IPS DF 6.9 (cell line): ENCODE data around the gene QRICH2.

Experiments
- DNase-seq: peaks from one replicate; pipeline ENCODE4 v3.0.0-alpha.2; 2013; ENCODE audit warnings: low read depth, low spot score
- H3K27ac ChIP-seq: one replicate; pipeline ENCODE4 v1.5.1; 2013; ENCODE audit warnings: low read length, control low read depth
- H3K27me3 ChIP-seq: 2 replicates; pipeline ENCODE4 v1.6.1; 2013; ENCODE audit warnings: mild to moderate bottlenecking, low read length; ENCODE audit not compliant: control insufficient read depth, insufficient read depth
- H3K36me3 ChIP-seq: 2 replicates; pipeline ENCODE4 v1.6.1; 2013; ENCODE audit warnings: low read length; ENCODE audit not compliant: control insufficient read depth, insufficient read depth
- H3K4me1 ChIP-seq: 2 replicates; pipeline ENCODE4 v1.6.1; 2013; ENCODE audit warnings: low read length; ENCODE audit not compliant: control insufficient read depth, insufficient read depth
- H3K4me3 ChIP-seq: 2 replicates; pipeline ENCODE4 v1.5.1; 2013; ENCODE audit warnings: mild to moderate bottlenecking, low read length
- H3K9me3 ChIP-seq: 2 replicates; pipeline ENCODE4 v1.6.1; 2013; ENCODE audit warnings: low read length, inconsistent platforms; ENCODE audit not compliant: control insufficient read depth, insufficient read depth
- WGBS: extraction: QIAGEN DNeasy Blood & Tissue Kit; methylation state at CpG from one replicate; pipeline ENCODE4 v1.1.7; 2013; ENCODE audit warnings: mixed read lengths, missing lambda C conversion rate; ENCODE audit not compliant: insufficient read length, insufficient coverage; 5-methylcytosine and 5-hydroxymethylcytosine counted together

QRICH2 gene

DNA sequence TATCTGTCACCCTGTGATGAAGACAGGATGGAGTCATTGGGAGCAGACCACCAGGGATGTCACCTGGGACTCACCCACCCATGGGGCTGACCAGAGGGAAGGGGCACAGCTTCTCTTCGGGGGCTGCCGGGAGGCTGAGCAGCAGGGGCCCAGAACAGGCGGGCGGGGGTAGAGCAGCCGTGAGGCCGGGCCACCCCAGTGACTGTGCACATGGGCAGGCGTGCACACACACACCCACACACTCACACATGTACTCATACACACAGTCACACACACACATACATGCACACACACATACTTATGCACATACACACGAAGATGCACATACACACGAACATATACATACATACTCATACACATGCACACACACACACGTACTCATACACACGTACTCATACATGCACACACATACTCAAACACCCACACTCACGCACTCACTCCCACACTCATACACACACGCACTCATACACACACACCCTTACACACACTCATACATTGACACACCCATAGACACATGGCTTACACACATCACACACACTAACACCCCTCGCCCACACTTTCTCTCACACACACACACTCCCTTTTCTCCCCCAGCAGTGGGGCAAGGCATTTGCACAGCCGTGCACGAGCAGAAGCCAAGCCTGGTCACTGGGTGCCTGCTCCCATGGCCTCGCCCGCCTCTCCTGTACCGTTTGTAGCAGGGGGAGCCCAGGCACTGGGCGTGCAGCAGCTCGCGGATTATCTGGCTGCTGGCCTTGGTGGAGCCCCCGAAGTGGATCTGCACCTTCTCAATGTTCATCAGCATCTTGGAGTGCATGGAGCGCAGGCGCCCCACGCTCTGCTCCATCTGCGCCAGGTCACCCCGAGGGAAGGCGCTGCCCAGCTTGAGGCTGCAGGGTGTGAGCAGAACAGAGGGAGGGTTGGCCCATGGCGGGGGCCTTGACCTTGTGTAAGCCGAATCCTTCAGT is 30.5 kb downstream of the QRICH2 start:
- 100% methylated on average over 6 of the region's 31 CpGs for WGBS
- Histone ChIP-seq H3K27ac (no peak overlapping the region), H3K4me3 (no peak overlapping the region), H3K36me3 (no peaks in the 10 kb centered on the region; the same call in 1 of the 2 replicates), H3K4me1 (no peaks in the 10 kb centered on the region; the same call in 1 of the 2 replicates), H3K9me3 (no peaks in the 10 kb centered on the region), H3K27me3 (no peaks in the 10 kb centered on the region)
- no peak for DNase-seq

DNA sequence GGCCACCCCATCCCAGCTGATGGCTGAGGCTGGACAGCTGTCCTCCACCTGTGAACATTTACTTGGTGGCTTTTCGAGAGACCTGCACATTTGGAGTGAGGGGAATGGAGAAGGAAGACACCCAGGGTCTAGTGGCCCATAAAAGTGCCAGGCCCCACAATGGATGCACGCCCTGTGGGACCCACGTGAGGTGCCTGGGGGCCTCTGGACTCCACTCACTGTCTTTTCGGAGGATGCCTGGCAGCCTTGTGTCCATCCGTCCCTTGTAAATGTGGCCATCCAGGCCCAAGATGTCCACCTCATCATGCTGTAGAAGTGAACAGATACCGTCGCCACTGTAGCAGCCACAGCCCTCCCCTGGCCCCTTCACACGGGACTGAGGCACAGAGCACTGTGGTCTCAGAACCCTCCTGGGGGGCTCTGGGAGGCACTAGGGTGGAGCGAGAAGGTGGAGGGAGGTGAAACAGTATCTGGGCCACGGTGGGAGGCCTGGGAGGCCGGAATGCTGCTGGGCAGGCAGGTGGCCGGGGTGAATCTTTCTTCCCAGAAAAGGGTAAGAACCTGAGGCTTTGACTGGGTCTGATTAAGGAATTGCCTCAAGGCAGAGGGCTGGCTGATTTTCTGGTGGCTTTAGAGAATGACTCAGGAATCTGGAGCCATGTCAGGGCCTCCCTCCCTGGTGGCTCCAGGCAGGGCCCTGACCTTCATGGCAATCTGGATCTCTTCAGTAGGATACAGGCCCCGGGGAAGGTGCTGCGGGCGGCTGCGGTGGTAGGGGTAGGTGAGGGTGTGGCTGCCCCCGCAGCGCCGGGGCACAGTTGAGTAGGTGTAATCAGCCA is 31.4 kb downstream of the QRICH2 start:
- no peaks in the 10 kb centered on the region; the same call in 1 of the 2 replicates for H3K36me3 ChIP-seq
- H3K27me3 ChIP-seq = no peaks in the 10 kb centered on the region
- peaks cover 4% of the 10 kb centered on the region for H3K4me1 ChIP-seq
- WGBS = no CpG with 5 or more reads among the region's 19 CpGs
- no peaks in the 10 kb centered on the region for H3K9me3 ChIP-seq
- H3K27ac ChIP-seq = no peak overlapping the region
- DNase-seq = no peak
- H3K4me3 ChIP-seq = no peak overlapping the region

DNA sequence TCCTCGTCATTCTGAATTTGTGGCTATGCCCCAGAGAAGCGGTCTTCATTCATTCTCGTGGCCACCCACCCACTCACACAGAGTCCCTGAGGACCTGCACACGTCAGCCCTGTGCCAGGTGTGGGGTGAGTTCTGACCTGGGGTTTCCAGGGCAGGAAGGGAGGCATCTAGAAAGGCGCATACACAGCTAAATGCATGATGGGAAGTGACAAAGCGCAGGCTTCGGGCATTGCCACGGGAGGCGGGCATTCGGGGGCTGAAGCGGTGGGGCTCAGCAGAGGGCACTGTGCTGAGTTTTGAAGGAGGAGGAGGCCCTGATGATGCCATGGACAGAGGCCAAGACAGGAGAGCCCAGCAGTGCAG is 32.0 kb downstream of the QRICH2 start:
- no peak overlapping the region for H3K4me3 ChIP-seq
- no peak overlapping the region for H3K27ac ChIP-seq
- H3K36me3 ChIP-seq = no peaks in the 10 kb centered on the region; the same call in 1 of the 2 replicates
- H3K4me1 ChIP-seq = peaks cover 6% of the 10 kb centered on the region
- no peak for DNase-seq
- WGBS = no CpG with 5 or more reads among the region's 11 CpGs
- no peaks in the 10 kb centered on the region for H3K27me3 ChIP-seq
- no peaks in the 10 kb centered on the region for H3K9me3 ChIP-seq

DNA sequence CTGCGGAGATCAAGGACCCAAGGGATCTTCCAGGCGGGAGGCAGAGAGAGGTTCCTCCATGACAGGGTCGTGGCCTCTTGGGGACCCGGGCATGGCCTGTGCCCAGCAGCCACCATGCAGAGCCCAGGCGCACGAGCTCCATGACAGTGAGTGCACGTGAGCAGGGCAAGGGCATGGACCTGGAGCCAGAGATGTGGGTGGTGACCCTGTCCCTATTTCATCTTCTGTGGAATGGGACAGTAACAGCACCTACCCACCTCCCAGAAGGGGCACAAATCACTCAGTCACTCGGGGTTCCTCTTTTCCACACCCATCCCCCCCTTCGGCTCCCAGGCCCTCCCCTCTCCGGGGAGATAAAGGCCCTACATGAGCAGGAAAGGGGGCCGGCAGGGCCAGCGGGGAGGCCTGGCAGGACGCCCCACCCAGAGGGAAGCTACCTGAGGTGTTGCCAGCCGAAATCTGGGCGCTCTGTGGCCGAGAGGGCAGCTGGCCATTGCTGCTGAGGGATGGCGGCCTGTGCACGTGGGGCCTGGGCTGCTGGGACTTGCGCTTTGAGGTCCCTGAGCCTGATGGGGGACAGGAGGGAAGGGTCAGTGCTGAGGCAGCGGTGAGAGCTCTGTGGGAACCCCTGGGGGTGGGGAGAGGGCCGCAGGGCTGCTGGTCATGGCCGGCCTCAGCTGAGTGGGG is 32.6 kb downstream of the QRICH2 start:
- no peak overlapping the region for H3K4me3 ChIP-seq
- DNase-seq = no peak
- H3K27me3 ChIP-seq = no peaks in the 10 kb centered on the region
- no peaks in the 10 kb centered on the region; the same call in 1 of the 2 replicates for H3K36me3 ChIP-seq
- no peaks in the 10 kb centered on the region for H3K9me3 ChIP-seq
- peaks cover 8% of the 10 kb centered on the region for H3K4me1 ChIP-seq
- no peak overlapping the region for H3K27ac ChIP-seq
- no CpG with 5 or more reads among the region's 22 CpGs for WGBS

DNA sequence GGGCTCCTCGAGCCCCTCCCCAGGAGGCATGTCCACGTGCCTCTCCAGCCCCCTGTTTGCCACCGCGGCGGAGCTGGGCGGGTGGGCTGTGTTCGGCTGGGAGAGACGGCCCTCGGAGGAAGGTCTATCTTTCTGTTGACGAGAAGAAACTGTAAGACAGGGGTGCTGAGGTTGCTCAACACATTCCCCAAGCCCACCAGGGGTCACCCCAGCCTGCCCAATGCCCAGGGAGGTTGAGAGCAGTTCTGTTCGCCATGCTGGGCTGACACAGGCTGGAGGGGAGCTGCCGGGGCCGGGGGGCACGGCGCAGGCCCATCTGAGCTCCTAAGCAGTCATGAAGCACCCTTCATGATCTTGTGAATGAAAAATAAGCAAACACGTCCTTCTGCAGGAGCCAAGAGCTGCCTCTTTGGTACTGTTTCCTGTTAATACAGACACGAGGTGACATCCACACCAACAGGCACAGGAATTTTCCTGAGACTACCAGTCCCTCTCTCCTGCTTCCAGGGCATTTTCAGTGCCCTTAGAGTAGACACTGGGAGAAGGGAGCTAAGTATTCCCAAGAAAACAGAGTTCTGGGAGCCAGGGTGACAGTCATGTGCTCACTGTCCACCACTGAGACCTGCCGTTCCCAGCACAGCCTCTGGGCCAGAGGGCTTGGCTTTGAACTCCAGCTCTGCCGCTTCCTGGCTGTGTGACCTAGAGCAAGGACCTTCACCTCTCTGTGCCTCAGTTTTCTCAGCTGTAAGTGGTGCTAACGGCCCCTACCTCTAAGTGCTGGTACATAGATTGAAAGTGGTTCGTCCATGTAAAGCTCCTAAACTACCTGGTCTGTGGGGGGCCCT is 33.7 kb downstream of the QRICH2 start:
- Histone ChIP-seq H3K36me3 (no peaks in the 10 kb centered on the region; the same call in 1 of the 2 replicates), H3K9me3 (no peaks in the 10 kb centered on the region), H3K27me3 (no peaks in the 10 kb centered on the region), H3K27ac (no peak overlapping the region), H3K4me1 (peaks cover 8% of the 10 kb centered on the region), H3K4me3 (no peak overlapping the region)
- WGBS = no CpG with 5 or more reads among the region's 21 CpGs
- DNase-seq = no peak

DNA sequence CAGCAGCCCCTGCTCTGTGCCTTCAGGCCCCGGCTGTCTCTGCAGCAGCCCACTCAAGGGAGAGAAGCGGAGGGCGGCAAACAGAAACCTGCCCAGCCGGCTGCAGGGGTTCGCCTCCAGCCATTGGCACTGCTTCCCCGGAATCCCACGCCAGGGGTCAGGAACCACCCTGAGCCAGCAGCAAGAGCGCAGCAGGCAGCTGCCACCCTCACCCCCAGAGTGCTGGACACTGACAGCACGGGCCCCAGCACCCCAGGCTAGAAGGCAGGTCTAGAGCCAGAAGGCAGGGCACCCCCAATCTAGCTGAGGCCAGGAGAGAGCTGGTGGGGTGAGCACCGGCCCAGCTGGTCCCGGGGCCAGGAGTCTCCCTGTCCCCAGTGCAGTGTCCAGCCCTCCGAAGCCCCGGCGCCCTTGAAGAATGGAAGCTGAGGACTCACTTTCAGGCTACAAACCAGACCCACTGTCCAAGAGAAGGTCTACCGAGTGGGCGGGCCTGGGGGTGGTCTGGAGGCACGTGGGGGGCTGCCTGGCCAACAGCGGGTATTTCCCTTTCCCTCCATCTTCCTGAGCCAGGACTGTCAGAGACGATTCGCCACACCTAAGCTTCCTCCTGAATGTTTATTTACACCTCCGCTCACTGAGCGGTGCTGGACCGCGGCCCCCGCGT is 34.5 kb downstream of the QRICH2 start:
- H3K27ac ChIP-seq = no peak overlapping the region
- H3K4me1 ChIP-seq = peaks cover 8% of the 10 kb centered on the region
- WGBS = no CpG with 5 or more reads among the region's 26 CpGs
- no peaks in the 10 kb centered on the region for H3K9me3 ChIP-seq
- no peak for DNase-seq
- no peak overlapping the region for H3K4me3 ChIP-seq
- no peaks in the 10 kb centered on the region; the same call in 1 of the 2 replicates for H3K36me3 ChIP-seq
- no peaks in the 10 kb centered on the region for H3K27me3 ChIP-seq

DNA sequence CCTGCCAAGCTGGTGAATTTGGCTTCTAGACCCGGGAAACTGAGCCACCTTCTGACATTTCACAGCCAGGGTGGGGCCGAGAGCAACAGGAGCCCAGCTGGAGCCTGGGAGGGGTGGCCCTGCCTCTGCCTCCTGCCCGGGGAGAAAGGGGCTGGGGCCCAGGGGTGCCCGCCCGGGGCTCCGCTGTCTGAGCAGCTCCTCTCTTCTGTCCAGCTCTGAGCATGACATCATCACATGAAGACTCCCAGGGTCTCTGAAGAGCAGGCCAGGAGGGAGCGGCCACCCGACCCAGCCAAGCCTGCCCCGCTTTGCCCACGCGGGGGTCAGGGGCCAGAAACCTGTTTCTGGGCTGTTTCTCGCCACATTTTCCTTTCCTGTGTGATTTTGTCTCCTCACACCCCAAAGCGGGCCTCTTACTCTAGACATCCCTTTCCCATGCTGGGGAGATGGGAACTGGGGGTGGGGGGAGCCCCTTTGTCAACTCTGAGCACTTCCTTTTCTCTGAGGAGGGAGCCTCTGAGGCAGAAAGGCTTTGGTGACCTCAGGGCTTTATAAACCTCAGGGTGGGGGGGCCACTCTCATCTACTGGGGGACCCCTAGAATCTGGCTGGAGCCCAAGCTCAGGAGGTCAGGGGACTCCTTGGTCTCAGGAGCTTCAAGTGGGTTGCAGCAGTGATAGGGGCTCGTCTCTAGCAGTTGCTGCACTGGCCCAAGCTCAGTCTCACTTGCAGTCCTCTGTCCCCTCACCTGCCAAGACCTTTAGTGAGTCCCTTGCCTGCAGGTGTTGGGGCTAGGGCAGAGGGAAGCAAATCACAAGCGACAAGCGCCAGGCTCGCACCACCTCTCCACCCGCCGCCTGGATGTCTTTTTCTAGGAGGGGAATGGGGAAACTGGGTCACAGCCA is 35.3 kb downstream of the QRICH2 start:
- H3K27me3 ChIP-seq = no peaks in the 10 kb centered on the region
- H3K36me3 ChIP-seq = no peaks in the 10 kb centered on the region; the same call in 1 of the 2 replicates
- no peak overlapping the region for H3K27ac ChIP-seq
- DNase-seq = no peak
- WGBS = no CpG with 5 or more reads among the region's 19 CpGs
- no peaks in the 10 kb centered on the region for H3K9me3 ChIP-seq
- peaks cover 12% of the 10 kb centered on the region for H3K4me1 ChIP-seq
- H3K4me3 ChIP-seq = no peak overlapping the region

DNA sequence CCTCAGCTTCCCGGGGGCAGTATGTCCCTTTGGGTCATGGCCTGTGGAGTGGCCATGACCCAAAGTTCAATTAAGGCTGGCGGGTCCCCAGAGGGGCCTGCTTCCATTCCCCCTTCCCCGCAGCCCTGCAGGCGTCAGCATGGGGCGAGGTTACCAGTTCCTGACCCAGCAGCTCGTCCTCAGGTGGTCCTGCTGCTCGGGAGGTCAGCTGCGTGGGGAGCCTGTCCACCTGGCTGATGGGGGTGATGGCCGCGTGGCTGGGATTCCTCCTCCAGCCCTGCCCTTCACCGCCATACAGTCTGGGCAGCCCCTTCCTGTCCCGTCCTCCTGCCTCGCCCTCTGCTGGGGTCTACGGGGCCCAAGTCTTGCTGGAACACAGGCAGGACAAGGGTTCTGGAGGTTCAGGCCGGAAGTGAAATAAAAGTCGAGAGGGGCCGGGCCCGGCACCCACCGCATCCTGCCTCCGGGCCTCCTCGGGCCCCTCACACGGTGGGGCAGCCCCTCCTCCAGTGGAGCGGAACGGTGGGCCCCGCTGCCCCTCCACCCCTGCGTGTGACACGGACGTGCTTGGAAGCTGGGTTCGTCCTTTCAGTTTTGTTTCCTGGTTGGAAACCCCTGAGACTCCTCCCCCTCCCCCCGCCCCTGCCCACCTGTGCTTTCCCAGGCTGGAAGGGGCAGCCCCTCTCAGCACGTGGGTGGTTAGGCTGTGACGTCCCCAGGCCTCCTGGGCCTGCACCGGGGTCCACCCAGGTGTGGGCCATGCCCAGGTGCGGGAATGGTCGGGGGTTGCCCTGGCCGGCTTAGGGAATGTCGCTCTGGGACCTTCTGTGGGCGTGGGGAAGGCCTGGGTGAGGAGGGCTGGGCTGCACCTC is 36.2 kb downstream of the QRICH2 start:
- no peak for DNase-seq
- no CpG with 5 or more reads among the region's 38 CpGs for WGBS
- Histone ChIP-seq H3K27ac (no peak overlapping the region), H3K4me3 (no peak overlapping the region), H3K9me3 (no peaks in the 10 kb centered on the region), H3K4me1 (peaks cover 12% of the 10 kb centered on the region), H3K27me3 (no peaks in the 10 kb centered on the region), H3K36me3 (no peaks in the 10 kb centered on the region; the same call in 1 of the 2 replicates)
